HG02885 (cell line): ENCODE data around the gene RIMKLB.

Source experiments
- ATAC-seq: cut with Tn5 transposase; IDR thresholded peaks from one replicate; pipeline ENCODE4 v1.9.1; 2021; ENCODE audit warnings: mild to moderate bottlenecking; ENCODE audit not compliant: unreplicated experiment, poor library complexity

The RIMKLB gene

GRCh38 chr12:8697476-8698131, at the start of gene RIMKLB:
Gene RIMKLB (plus strand): TSS chr12:8697991. CDS start chr12:8713867, 15,876 bp downstream.
- peak; percentile 82 for ATAC-seq

- peak; percentile 83 for ATAC-seq
Measured at GRCh38 chr12:8648576-8649205, 49.1 kb upstream of the RIMKLB start.

GRCh38 chr12:8655421-8655820, 42.4 kb upstream of the RIMKLB start:
- no peak for ATAC-seq

- ATAC-seq = no peak
Measured at GRCh38 chr12:8658346-8658745, 39.4 kb upstream of the RIMKLB start.

GRCh38 chr12:8661016-8661415, 36.8 kb upstream of the RIMKLB start:
- no peak for ATAC-seq

- ATAC-seq = no peak
Measured at GRCh38 chr12:8661751-8662150, 36.0 kb upstream of the RIMKLB start.

- ATAC-seq = no peak
Measured at GRCh38 chr12:8662593-8662992, 35.2 kb upstream of the RIMKLB start, which contains the start of gene MFAP5. Gene MFAP5 (minus strand): TSS chr12:8662826. CDS start chr12:8662104, 722 bp downstream.

GRCh38 chr12:8664228-8664913, 33.4 kb upstream of the RIMKLB start:
- no peak for ATAC-seq

- no peak for ATAC-seq
Measured at GRCh38 chr12:8665759-8666158, 32.0 kb upstream of the RIMKLB start.

- ATAC-seq = no peak
Measured at GRCh38 chr12:8667270-8667669, 30.5 kb upstream of the RIMKLB start.

- no peak for ATAC-seq
Measured at GRCh38 chr12:8668441-8668840, 29.4 kb upstream of the RIMKLB start.

GRCh38 chr12:8672381-8672780, 25.4 kb upstream of the RIMKLB start:
- no peak for ATAC-seq

- no peak for ATAC-seq
Measured at GRCh38 chr12:8675591-8676036, 22.2 kb upstream of the RIMKLB start.

GRCh38 chr12:8676651-8677050, 21.1 kb upstream of the RIMKLB start:
- ATAC-seq = no peak

- ATAC-seq = no peak
Measured at GRCh38 chr12:8677362-8677761, 20.4 kb upstream of the RIMKLB start.

- ATAC-seq = no peak
Measured at GRCh38 chr12:8678661-8679111, 19.1 kb upstream of the RIMKLB start.

GRCh38 chr12:8680533-8680932, 17.3 kb upstream of the RIMKLB start:
- no peak for ATAC-seq

GRCh38 chr12:8681129-8681884, 16.5 kb upstream of the RIMKLB start:
- no peak for ATAC-seq

GRCh38 chr12:8685051-8685450, 12.7 kb upstream of the RIMKLB start:
- ATAC-seq = no peak

GRCh38 chr12:8687846-8688601, 9.8 kb upstream of the RIMKLB start:
- ATAC-seq = no peak
